GM10248 (cell line): Measurements from ENCODE around the gene UNC45B.

Source experiments
- CTCF ChIA-PET: fragments of 300-600 bp; sonication (Branson Sonifier 250); formaldehyde crosslinking; extraction: SDS; loops from one replicate; lab custom pipeline; 2021; ENCODE audit warnings: antibody characterized with exemption; lab: Yijun Ruan, JAX
- POLR2A ChIA-PET: fragments of 350-650 bp; sonication (Branson Sonifier 250); formaldehyde crosslinking; extraction: SDS; loops from one replicate; lab custom pipeline; 2020; ENCODE audit warnings: antibody characterized with exemption; lab: Yijun Ruan, JAX
- DNase-seq: peaks from one replicate; pipeline ENCODE4 v3.0.0; 2012; ENCODE audit errors: extremely low spot score
- CTCF ChIP-seq: IDR thresholded peaks from 2 replicates; pipeline ENCODE4 v1.5.1; 2012; ENCODE audit warnings: mild to moderate bottlenecking, low read depth; ENCODE audit errors: extremely low read depth, missing control alignments, control extremely low read depth

Gene UNC45B

DNA sequence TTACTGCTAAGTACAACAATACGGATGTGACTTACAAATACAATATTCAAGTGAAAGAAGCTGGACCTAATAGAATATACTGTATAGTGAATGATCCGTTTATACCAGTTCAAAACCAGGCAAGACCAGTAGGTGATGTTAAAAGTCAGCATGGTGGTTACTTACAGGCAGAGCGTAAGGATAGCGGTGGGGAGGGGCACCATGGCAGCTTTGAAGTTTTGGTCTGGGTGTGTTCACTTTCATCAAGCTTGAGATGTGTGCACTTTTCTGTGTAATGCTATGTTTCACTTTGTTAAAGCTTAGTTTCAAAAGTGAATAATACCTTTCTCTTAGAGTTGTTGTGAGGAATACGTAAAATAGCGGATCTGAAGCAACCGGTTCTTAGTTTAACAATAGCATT lies 63.1 kb downstream of the UNC45B start:
- no peak for TF ChIP-seq CTCF
- DNase-seq = no peak
- POLR2A ChIA-PET = no interaction called here
- CTCF ChIA-PET = interaction anchor here (0.9 kb wide), 1 partner anchor 9 kb away, joined by 3 read pairs; no protein-coding TSS in a partner anchor

DNA sequence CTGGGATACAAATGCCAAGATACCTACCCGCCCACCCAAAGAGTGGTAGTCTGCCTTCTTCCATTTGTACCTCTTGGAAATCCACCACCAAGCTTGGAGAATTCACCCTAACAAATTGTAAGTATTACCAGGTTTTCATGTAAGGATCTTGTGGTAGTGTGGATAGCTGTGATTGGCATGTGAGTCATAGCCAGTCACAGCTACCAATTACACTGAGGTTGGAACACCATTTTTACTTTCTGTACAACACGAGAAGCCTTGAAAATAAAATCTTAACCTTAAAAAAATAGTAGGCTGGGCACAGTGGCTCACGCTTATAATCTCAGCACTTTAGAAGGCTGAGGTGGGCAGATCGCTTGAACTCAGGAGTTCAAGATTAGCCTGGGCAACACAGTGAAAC lies 65.1 kb downstream of the UNC45B start:
- DNase-seq = no peak
- no peak for TF ChIP-seq CTCF
- POLR2A ChIA-PET = no interaction called here
- CTCF ChIA-PET = interaction anchor here (0.7 to 1.1 kb wide), 2 partner anchors 55 to 327 kb away, joined by 3 read pairs; no protein-coding TSS in a partner anchor

DNA sequence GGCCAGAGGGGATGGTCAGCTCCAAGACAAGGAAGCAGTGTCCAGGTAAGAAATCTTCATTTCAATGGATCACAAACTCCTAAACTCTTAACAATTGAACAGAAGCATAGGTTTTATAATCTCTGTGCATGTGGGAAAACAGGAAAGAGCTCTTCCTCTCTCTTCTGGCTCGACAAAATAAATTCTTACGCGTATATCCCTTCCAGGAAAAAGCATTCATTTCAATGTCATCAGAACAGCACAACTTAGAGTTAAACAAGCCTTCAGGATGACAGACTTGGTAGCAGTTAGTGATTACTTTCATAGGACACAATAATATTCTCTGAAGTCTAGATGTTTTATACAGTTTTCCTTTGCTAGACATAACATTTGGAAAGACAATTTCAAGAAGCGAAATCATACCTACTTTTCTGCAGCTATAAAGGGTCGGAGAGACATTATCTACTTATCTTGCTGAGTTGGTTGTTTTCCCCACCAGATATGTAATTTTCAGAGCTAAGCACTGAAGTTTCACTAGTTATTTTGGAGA lies 65.9 kb downstream of the UNC45B start:
- DNase-seq = no peak
- ChIA-PET CTCF (interaction anchor here (0.7 to 2.8 kb wide), 3 partner anchors 15 to 326 kb away, joined by 3 to 8 read pairs (median 3); no protein-coding TSS in a partner anchor), POLR2A (no interaction called here)
- no peak for TF ChIP-seq CTCF

- TF ChIP-seq CTCF = no peak
- DNase-seq = no peak
- CTCF ChIA-PET = interaction anchor here (2.8 kb wide), 1 partner anchor 14 kb away, joined by 8 read pairs; no protein-coding TSS in a partner anchor
Observed at GRCh38 chr17:35214192-35214591, 66.6 kb downstream of the UNC45B start.

DNA sequence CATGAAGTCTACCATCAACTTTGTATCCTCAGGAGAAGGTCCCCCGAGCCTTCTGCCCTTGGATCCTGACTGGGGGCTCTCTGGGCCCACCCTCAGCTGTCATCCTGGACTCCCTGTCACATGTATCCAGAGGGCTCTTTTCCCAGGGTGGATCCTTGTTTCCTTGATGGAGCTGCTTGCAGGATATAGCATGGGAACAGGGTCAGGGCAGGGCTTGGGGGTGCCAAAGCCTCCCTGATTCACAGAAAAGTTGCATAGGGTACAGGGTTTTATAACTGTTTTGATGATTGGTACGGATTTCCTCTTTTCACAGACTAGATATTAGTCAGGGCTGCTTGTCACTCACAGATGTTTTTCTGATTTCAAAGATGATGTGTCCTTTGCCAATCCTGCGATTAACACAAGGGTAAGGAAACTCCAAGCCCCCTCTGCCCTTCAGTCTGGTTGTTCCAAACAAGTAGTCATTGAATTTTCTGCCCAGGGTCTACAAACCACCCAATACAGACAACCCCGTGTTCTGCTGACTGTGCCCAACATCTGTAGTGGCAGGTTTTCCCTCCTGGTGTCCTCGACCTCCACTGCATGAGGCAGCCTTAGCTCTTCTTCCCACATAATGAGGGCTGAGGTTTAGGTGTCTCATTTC lies 67.1 kb downstream of the UNC45B start:
- TF ChIP-seq CTCF = no peak
- POLR2A ChIA-PET = no interaction called here
- peak; percentile 11 for DNase-seq
- CTCF ChIA-PET = interaction anchor here (2.8 kb wide), 1 partner anchor 14 kb away, joined by 8 read pairs; no protein-coding TSS in a partner anchor

More at GRCh38 chr17:35214192-35214591, 66.6 kb downstream of the UNC45B start:
- POLR2A ChIA-PET = no interaction called here

GRCh38 chr17:35217107-35217506 lies 69.5 kb downstream of the UNC45B start:
- TF ChIP-seq CTCF = no peak
- no peak for DNase-seq
- POLR2A ChIA-PET = no interaction called here
- CTCF ChIA-PET = interaction anchor here (1.3 kb wide), 1 partner anchor 24 kb away, joined by 3 read pairs; no protein-coding TSS in a partner anchor
